Small intestine (tissue), 7 donors: ENCODE data around the gene HOTAIR. TPM values are rescaled to one million over a fixed set of nuclear protein-coding genes. Genes with fewer than 3 reads are reported as not detected.

Experiments used
- DNase-seq, 2 donors: peaks; one replicate each; pipeline versions ENCODE4 v3.0.0 to v3.0.0-alpha.2; 2013
- FAIRE-seq: peaks from 2 replicates; lab custom pipeline; 2012; peaks lifted over from hg19 to GRCh38; lab: Jason Lieb, UNC
- H3K27ac ChIP-seq, 3 donors: one replicate each; pipeline ENCODE4 v1.5.1; 2013; ENCODE audit warnings: low read length in 2 of 3, mild to moderate bottlenecking in 2 of 3, control low read depth in 1 of 3, inconsistent platforms in 1 of 3, low read depth in 1 of 3, moderate library complexity in 1 of 3
- H3K27me3 ChIP-seq, 3 donors: one replicate each; pipeline ENCODE4 v1.6.1; 2013; ENCODE audit warnings: low read length in 3 of 3, inconsistent platforms in 1 of 3; ENCODE audit not compliant: control insufficient read depth in 3 of 3, insufficient read depth in 3 of 3
- H3K36me3 ChIP-seq, 3 donors: one replicate each; pipeline ENCODE4 v1.6.1; 2013; ENCODE audit warnings: low read length in 3 of 3, inconsistent platforms in 1 of 3, low read depth in 1 of 3, mild to moderate bottlenecking in 1 of 3, moderate library complexity in 1 of 3; ENCODE audit not compliant: control insufficient read depth in 3 of 3, insufficient read depth in 2 of 3
- H3K4me1 ChIP-seq, 3 donors: one replicate each; pipeline ENCODE4 v1.6.1; 2013; ENCODE audit warnings: low read length in 2 of 3, inconsistent platforms in 1 of 3, low read depth in 1 of 3, mild to moderate bottlenecking in 1 of 3, moderate library complexity in 1 of 3; ENCODE audit not compliant: control insufficient read depth in 3 of 3, insufficient read depth in 2 of 3
- H3K4me3 ChIP-seq, 3 donors: one replicate each; pipeline ENCODE4 v1.5.1; 2013; ENCODE audit warnings: low read length in 3 of 3, control low read depth in 1 of 3, inconsistent platforms in 1 of 3, low read depth in 1 of 3, mild to moderate bottlenecking in 1 of 3, moderate library complexity in 1 of 3
- H3K9me3 ChIP-seq, 2 donors: one replicate each; pipeline ENCODE4 v1.6.1; 2013; ENCODE audit warnings: low read depth in 1 of 2, low read length in 1 of 2; ENCODE audit not compliant: control insufficient read depth in 2 of 2, insufficient read depth in 1 of 2
- WGBS, 3 donors: extraction: QIAGEN DNeasy Blood & Tissue Kit; methylation state at CpG; one replicate each; pipeline ENCODE4 v1.1.7; 2013; 5-methylcytosine and 5-hydroxymethylcytosine counted together
- polyA plus RNA-seq, 4 donors: library from polyadenylated mRNA; stranded (reverse) in 3 of 4; unstranded in 1 of 4; fragments of 200-250 nt in 3 of 4; fragments of 120-200 nt in 1 of 4; gene quantifications; one replicate each; pipeline versions ENCODE4 v1.2.1 to v1.2.3, GENCODE V29; 2013
- donor health status: healthy with polysubstance abuse.
- donor health status: control.
- donor health status: control.
- donor health status: Bipolar disorder and iron deficiency.
- donor health status: healthy.

The HOTAIR gene
- polyA plus RNA-seq, 4 donors: 0.24 TPM; not detected in 3

GRCh38 chr12:53947743-53948142 is 27.0 kb downstream of the HOTAIR start:
- H3K4me3 ChIP-seq: no peak overlapping the region
- H3K36me3 ChIP-seq: no peaks in the 10 kb centered on the region
- H3K27ac ChIP-seq: no peak overlapping the region
- DNase-seq (no peak), FAIRE-seq (no peak)
- no peaks in the 10 kb centered on the region for H3K4me1 ChIP-seq
- peaks cover 22 to 94% (median 76%) of the 10 kb centered on the region in 3 donors for H3K27me3 ChIP-seq
- no peaks in the 10 kb centered on the region for H3K9me3 ChIP-seq

- WGBS, 3 donors: 8 to 13% (median 8%) methylated on average over 51 of the region's 51 CpGs
- Histone ChIP-seq H3K27ac (no peak overlapping the region), H3K27me3 (peaks cover 15 to 91% (median 63%) of the 10 kb centered on the region in 3 donors), H3K4me1 (no peaks in the 10 kb centered on the region), H3K9me3 (no peaks in the 10 kb centered on the region), H3K36me3 (no peaks in the 10 kb centered on the region), H3K4me3 (no peak overlapping the region)
- no peak for FAIRE-seq
- no peak for DNase-seq
Observed at GRCh38 chr12:53944907-53945847, 29.6 kb downstream of the HOTAIR start.

- FAIRE-seq: no peak
Observed at GRCh38 chr12:53944209-53944608, 30.5 kb downstream of the HOTAIR start.

GRCh38 chr12:53942467-53942997 is 32.2 kb downstream of the HOTAIR start:
- H3K36me3 ChIP-seq: no peaks in the 10 kb centered on the region
- no peak overlapping the region for H3K4me3 ChIP-seq
- peaks cover 0 to 3% (median 0%) of the 10 kb centered on the region in 3 donors for H3K4me1 ChIP-seq
- FAIRE-seq (no peak), DNase-seq (no peak)
- peaks cover 20 to 89% (median 54%) of the 10 kb centered on the region in 3 donors for H3K27me3 ChIP-seq
- H3K27ac ChIP-seq: no peak overlapping the region
- WGBS, 3 donors: 13 to 15% (median 14%) methylated on average over 2 of the region's 2 CpGs
- peaks cover 0 to 7% of the 10 kb centered on the region in 2 donors for H3K9me3 ChIP-seq

More at GRCh38 chr12:53944209-53944608, 30.5 kb downstream of the HOTAIR start:
- Histone ChIP-seq H3K9me3 (no peaks in the 10 kb centered on the region), H3K4me1 (no peaks in the 10 kb centered on the region), H3K27ac (no peak overlapping the region), H3K27me3 (peaks cover 16 to 91% (median 56%) of the 10 kb centered on the region in 3 donors), H3K36me3 (no peaks in the 10 kb centered on the region), H3K4me3 (no peak overlapping the region)
- no peak for DNase-seq
- WGBS, 3 donors: 16 to 23% (median 18%) methylated on average over 4 of the region's 4 CpGs

- no peak overlapping the region for H3K4me3 ChIP-seq
- FAIRE-seq (no peak), DNase-seq (no peak)
- peaks cover 0 to 3% (median 0%) of the 10 kb centered on the region in 3 donors for H3K4me1 ChIP-seq
- peaks cover 18 to 89% (median 57%) of the 10 kb centered on the region in 3 donors for H3K27me3 ChIP-seq
- H3K36me3 ChIP-seq: no peaks in the 10 kb centered on the region
- H3K9me3 ChIP-seq: peaks cover 0 to 8% of the 10 kb centered on the region in 2 donors
- H3K27ac ChIP-seq: no peak overlapping the region
- WGBS, 3 donors: 10 to 17% (median 11%) methylated on average over 4 to 5 of the region's 5 CpGs
Observed at GRCh38 chr12:53941750-53942149, 33.0 kb downstream of the HOTAIR start.

GRCh38 chr12:53941187-53941586 is 33.6 kb downstream of the HOTAIR start:
- no peak for FAIRE-seq
- DNase-seq: no peak

GRCh38 chr12:53940443-53941014 is 34.2 kb downstream of the HOTAIR start:
- Histone ChIP-seq H3K27ac (no peak overlapping the region), H3K4me3 (no peak overlapping the region), H3K36me3 (no peaks in the 10 kb centered on the region), H3K4me1 (peaks cover 0 to 3% (median 0%) of the 10 kb centered on the region in 3 donors), H3K27me3 (peaks cover 13 to 90% (median 56%) of the 10 kb centered on the region in 3 donors), H3K9me3 (peaks cover 0 to 8% of the 10 kb centered on the region in 2 donors)
- no peak for FAIRE-seq
- no peak for DNase-seq
- 8 to 14% (median 14%) methylated on average over 9 of the region's 9 CpGs for WGBS, 3 donors

More at GRCh38 chr12:53941187-53941586, 33.6 kb downstream of the HOTAIR start:
- Histone ChIP-seq H3K4me1 (peaks cover 0 to 3% (median 0%) of the 10 kb centered on the region in 3 donors), H3K27me3 (peaks cover 14 to 90% (median 57%) of the 10 kb centered on the region in 3 donors), H3K4me3 (no peak overlapping the region), H3K27ac (no peak overlapping the region), H3K36me3 (no peaks in the 10 kb centered on the region), H3K9me3 (peaks cover 0 to 8% of the 10 kb centered on the region in 2 donors)
